Measurements from ENCODE around the gene RBM39. TPM values are rescaled to one million over a fixed set of nuclear protein-coding genes. Genes with fewer than 3 reads are reported as not detected.
A peak's percentile ranks its signal among the peaks of the same experiment; 100 is the strongest.

Gene RBM39
- total and polyA plus RNA-seq, 2 of the 13 experiments (the other 11 are each of a cell fraction or from before 2014, with no cell fraction given): 788 to 920 TPM

DNA sequence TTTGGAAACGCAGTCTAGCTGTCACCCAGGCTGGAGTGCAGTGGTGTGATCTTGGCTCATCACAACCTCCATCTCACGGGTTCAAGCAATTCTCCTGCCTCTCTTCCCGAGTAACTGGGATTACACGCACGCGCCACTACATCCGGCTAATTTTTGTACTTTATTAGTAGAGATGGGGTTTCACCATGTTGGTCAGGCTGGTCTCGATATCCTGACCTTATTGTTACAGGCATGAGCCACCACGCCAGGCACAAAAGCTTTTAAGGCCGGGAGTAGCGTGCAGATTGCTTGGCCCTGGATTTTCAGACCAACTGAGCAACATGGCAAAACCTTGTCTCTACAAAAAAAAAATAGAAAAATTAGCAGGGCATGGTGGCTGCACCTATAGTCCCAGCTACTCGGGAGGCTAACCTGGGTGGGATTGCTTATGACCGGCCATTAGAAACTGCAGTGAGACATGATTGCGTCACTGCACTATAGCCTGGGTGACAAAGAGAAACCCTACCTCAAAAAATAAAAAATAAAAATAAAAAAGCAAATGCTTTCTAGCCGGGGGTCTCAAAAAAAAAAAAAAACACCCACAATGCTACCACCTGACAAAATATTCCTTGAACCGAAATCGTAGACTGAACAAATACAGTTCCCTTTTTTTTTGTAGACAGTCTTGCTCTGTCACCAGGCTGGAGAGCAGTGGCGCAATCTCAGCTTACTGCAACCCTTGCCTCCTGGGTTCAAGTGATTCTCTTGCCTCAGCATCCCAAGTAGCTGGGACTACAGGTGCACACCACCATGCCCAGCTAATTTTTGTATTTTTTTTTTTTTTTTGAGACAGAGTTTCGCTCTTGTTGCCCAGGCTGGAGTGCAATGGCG, 15.0 kb downstream of the RBM39 start (continued):
- no peak for TF ChIP-seq ZNF552 (CRISPR knock-in tag; IDR thresholded peaks at IDR 0.05; ENCODE audit: borderline replicate concordance)
- TF ChIP-seq ZNF629 (CRISPR knock-in tag; conservative IDR thresholded peaks at IDR 0.05): no peak
- TF ChIP-seq, protein P1, sequence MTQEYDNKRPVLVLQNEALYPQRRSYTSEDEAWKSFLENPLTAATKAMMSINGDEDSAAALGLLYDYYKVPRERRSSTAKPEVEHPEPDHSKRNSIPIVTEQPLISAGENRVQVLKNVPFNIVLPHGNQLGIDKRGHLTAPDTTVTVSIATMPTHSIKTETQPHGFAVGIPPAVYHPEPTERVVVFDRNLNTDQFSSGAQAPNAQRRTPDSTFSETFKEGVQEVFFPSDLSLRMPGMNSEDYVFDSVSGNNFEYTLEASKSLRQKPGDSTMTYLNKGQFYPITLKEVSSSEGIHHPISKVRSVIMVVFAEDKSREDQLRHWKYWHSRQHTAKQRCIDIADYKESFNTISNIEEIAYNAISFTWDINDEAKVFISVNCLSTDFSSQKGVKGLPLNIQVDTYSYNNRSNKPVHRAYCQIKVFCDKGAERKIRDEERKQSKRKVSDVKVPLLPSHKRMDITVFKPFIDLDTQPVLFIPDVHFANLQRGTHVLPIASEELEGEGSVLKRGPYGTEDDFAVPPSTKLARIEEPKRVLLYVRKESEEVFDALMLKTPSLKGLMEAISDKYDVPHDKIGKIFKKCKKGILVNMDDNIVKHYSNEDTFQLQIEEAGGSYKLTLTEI (CRISPR knock-in tag; conservative IDR thresholded peaks at IDR 0.05): no peak
- no peak for TF ChIP-seq HOXA3 (CRISPR knock-in tag; IDR thresholded peaks at IDR 0.05)
- no peak for TF ChIP-seq ZMAT3 (CRISPR knock-in tag; conservative IDR thresholded peaks at IDR 0.05)
- TF ChIP-seq CAMTA2 (CRISPR knock-in tag; IDR thresholded peaks at IDR 0.05; ENCODE audit: borderline replicate concordance): no peak
- TF ChIP-seq, protein P2, sequence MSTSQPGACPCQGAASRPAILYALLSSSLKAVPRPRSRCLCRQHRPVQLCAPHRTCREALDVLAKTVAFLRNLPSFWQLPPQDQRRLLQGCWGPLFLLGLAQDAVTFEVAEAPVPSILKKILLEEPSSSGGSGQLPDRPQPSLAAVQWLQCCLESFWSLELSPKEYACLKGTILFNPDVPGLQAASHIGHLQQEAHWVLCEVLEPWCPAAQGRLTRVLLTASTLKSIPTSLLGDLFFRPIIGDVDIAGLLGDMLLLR (CRISPR knock-in tag; IDR thresholded peaks at IDR 0.05): no peak
- 0 out of 2 replicates have a peak, but pooled peaks have one; percentile 59 for TF ChIP-seq ZNF572 (CRISPR knock-in tag; IDR thresholded peaks at IDR 0.05)
- no peak for TF ChIP-seq MIER3 (CRISPR knock-in tag; IDR thresholded peaks at IDR 0.05; ENCODE audit: borderline replicate concordance)
- TF ChIP-seq RBM22 (optimal IDR thresholded peaks at IDR 0.05; ENCODE audit: low read length): peak; percentile 93
- TF ChIP-seq, protein P3, sequence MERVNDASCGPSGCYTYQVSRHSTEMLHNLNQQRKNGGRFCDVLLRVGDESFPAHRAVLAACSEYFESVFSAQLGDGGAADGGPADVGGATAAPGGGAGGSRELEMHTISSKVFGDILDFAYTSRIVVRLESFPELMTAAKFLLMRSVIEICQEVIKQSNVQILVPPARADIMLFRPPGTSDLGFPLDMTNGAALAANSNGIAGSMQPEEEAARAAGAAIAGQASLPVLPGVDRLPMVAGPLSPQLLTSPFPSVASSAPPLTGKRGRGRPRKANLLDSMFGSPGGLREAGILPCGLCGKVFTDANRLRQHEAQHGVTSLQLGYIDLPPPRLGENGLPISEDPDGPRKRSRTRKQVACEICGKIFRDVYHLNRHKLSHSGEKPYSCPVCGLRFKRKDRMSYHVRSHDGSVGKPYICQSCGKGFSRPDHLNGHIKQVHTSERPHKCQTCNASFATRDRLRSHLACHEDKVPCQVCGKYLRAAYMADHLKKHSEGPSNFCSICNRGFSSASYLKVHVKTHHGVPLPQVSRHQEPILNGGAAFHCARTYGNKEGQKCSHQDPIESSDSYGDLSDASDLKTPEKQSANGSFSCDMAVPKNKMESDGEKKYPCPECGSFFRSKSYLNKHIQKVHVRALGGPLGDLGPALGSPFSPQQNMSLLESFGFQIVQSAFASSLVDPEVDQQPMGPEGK (CRISPR knock-in tag; IDR thresholded peaks at IDR 0.05): no peak
- TF ChIP-seq MBD4 (IDR thresholded peaks at IDR 0.05; ENCODE audit: borderline replicate concordance, low read length): no peak
- TF ChIP-seq, protein P4, sequence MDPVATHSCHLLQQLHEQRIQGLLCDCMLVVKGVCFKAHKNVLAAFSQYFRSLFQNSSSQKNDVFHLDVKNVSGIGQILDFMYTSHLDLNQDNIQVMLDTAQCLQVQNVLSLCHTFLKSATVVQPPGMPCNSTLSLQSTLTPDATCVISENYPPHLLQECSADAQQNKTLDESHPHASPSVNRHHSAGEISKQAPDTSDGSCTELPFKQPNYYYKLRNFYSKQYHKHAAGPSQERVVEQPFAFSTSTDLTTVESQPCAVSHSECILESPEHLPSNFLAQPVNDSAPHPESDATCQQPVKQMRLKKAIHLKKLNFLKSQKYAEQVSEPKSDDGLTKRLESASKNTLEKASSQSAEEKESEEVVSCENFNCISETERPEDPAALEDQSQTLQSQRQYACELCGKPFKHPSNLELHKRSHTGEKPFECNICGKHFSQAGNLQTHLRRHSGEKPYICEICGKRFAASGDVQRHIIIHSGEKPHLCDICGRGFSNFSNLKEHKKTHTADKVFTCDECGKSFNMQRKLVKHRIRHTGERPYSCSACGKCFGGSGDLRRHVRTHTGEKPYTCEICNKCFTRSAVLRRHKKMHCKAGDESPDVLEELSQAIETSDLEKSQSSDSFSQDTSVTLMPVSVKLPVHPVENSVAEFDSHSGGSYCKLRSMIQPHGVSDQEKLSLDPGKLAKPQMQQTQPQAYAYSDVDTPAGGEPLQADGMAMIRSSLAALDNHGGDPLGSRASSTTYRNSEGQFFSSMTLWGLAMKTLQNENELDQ (CRISPR knock-in tag; IDR thresholded peaks at IDR 0.05; ENCODE audit: borderline replicate concordance): no peak
- no peak for TF ChIP-seq ZBTB8A (CRISPR knock-in tag; IDR thresholded peaks at IDR 0.05; ENCODE audit: borderline replicate concordance, low read depth)
- TF ChIP-seq, protein P5, sequence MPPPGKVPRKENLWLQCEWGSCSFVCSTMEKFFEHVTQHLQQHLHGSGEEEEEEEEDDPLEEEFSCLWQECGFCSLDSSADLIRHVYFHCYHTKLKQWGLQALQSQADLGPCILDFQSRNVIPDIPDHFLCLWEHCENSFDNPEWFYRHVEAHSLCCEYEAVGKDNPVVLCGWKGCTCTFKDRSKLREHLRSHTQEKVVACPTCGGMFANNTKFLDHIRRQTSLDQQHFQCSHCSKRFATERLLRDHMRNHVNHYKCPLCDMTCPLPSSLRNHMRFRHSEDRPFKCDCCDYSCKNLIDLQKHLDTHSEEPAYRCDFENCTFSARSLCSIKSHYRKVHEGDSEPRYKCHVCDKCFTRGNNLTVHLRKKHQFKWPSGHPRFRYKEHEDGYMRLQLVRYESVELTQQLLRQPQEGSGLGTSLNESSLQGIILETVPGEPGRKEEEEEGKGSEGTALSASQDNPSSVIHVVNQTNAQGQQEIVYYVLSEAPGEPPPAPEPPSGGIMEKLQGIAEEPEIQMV (CRISPR knock-in tag; IDR thresholded peaks at IDR 0.05; ENCODE audit: low read depth): no peak
- TF ChIP-seq AGO1 (IDR thresholded peaks at IDR 0.05; ENCODE audit: low read depth, low read length, poor library complexity, severe bottlenecking): no peak
- TF ChIP-seq DPF2 (CRISPR knock-in tag; IDR thresholded peaks at IDR 0.05; ENCODE audit: borderline replicate concordance, low read depth): no peak
- peak; percentile 72 for TF ChIP-seq RBFOX2 (IDR thresholded peaks at IDR 0.05; ENCODE audit: low read depth, low read length)
- TF ChIP-seq ZKSCAN8 (CRISPR knock-in tag; IDR thresholded peaks at IDR 0.05; ENCODE audit: borderline replicate concordance): no peak
